IMR-90 (cell line): Measurements from ENCODE around the gene EPC2.

ENCODE experiments used
- BHLHE40 ChIP-seq: fragments of 150-350 bp; IDR thresholded peaks from 2 replicates; pipeline ENCODE4 v1.6.1; 2016; ENCODE audit warnings: mild to moderate bottlenecking, low read depth, low read length
- CEBPB ChIP-seq: IDR thresholded peaks from 2 replicates; pipeline ENCODE4 v1.6.1; 2012; ENCODE audit warnings: low read depth, low read length, improper control_type of control experiment
- CHD1 ChIP-seq: IDR thresholded peaks from 2 replicates; pipeline ENCODE4 v1.6.1; 2012; ENCODE audit warnings: low read depth, low read length, improper control_type of control experiment
- CTCF ChIP-seq: conservative IDR thresholded peaks from 2 replicates; pipeline ENCODE4 v1.5.1; 2012; ENCODE audit warnings: mild to moderate bottlenecking, low read depth, low read length, improper control_type of control experiment
- MAZ ChIP-seq: IDR thresholded peaks from 2 replicates; pipeline ENCODE4 v1.6.1; 2012; ENCODE audit warnings: low read depth, mild to moderate bottlenecking, low read length, improper control_type of control experiment, moderate library complexity, borderline replicate concordance
- MXI1 ChIP-seq: IDR thresholded peaks from 2 replicates; pipeline ENCODE4 v1.6.1; 2012; ENCODE audit warnings: low read depth, mild to moderate bottlenecking, low read length, moderate library complexity, borderline replicate concordance
- POLR2A ChIP-seq: IDR thresholded peaks from 2 replicates; pipeline ENCODE4 v1.6.1; 2012; ENCODE audit warnings: mild to moderate bottlenecking, low read depth, low read length
- USF2 ChIP-seq: fragments of 150-350 bp; IDR thresholded peaks from 2 replicates; pipeline ENCODE4 v1.6.1; 2017; ENCODE audit warnings: mild to moderate bottlenecking, antibody characterized with exemption, low read length, low read depth

DNA sequence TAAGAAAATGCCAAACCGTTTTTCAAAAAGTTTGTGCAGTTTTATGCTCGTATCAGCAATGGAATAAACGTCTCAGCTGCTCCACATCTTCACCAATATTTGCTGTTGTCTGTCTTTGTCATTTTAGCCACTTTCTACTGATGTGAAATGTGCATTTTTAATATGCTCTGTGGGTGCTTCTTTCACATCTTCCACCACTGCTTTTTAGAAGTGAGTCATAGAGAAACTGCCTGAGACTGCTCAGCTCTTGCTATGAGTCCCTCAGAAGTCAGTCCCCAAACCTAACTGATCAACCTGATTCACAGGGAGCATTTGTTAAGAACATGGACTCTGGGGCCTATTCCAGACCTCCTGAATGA is 41.0 kb upstream of the EPC2 start:
- TF ChIP-seq CTCF = no peak
- TF ChIP-seq USF2 = no peak
- no peak for TF ChIP-seq CHD1
- no peak for TF ChIP-seq POLR2A
- TF ChIP-seq MXI1 = no peak
- TF ChIP-seq CEBPB = no peak
- TF ChIP-seq MAZ = no peak
- no peak for TF ChIP-seq BHLHE40
